SKM-1 (cell line): ENCODE data around the gene TGM1.
"Not testable (repeated sequence)": the region's sequence is repeated elsewhere in the genome, so short reads cannot be mapped to it uniquely, and the experiment has no call there.

Source experiments
- DNase-seq: peaks from one replicate; lab custom pipeline; 2025; ENCODE audit not compliant: unreplicated experiment; lab: John Stamatoyannopoulos, UW

Gene TGM1

GRCh38 chr14:24234095-24235005 lies 28.6 kb downstream of the TGM1 start:
- DNase-seq, result no peak

- DNase-seq, result no peak
Observed at GRCh38 chr14:24233538-24233866, 29.5 kb downstream of the TGM1 start.

- DNase-seq, result no peak
Observed at GRCh38 chr14:24232645-24233537, 30.1 kb downstream of the TGM1 start, which contains the start of gene GMPR2. Gene GMPR2 (plus strand): TSS chr14:24232929. CDS start chr14:24233254, 325 bp downstream.

GRCh38 chr14:24232121-24232644 lies 30.8 kb downstream of the TGM1 start, which contains the start of gene NEDD8:
Gene NEDD8 (minus strand): TSS chr14:24232367. CDS start chr14:24232267, 100 bp downstream.
- peak; percentile 91 for DNase-seq

- DNase-seq, result no peak
Observed at GRCh38 chr14:24231263-24232120, 31.5 kb downstream of the TGM1 start.

- DNase-seq, result no peak
Observed at GRCh38 chr14:24228902-24229301, 34.1 kb downstream of the TGM1 start.

GRCh38 chr14:24226473-24226872 lies 36.5 kb downstream of the TGM1 start:
- no peak for DNase-seq

GRCh38 chr14:24224618-24225071 lies 38.3 kb downstream of the TGM1 start:
- DNase-seq, result no peak

- DNase-seq, result not testable (repeated sequence)
Observed at GRCh38 chr14:24222987-24223386, 40.0 kb downstream of the TGM1 start.

- DNase-seq, result no peak
Observed at GRCh38 chr14:24219521-24219920, 43.5 kb downstream of the TGM1 start.

- DNase-seq, result no peak
Observed at GRCh38 chr14:24219080-24219479, 43.9 kb downstream of the TGM1 start.

- not testable (repeated sequence) for DNase-seq
Observed at GRCh38 chr14:24216876-24217275, 46.1 kb downstream of the TGM1 start.

- DNase-seq, result no peak
Observed at GRCh38 chr14:24216345-24216699, 46.7 kb downstream of the TGM1 start.

- DNase-seq, result peak; percentile 31
Observed at GRCh38 chr14:24215495-24216344, 47.3 kb downstream of the TGM1 start, which contains the start of gene MDP1. Gene MDP1 (minus strand): TSS chr14:24216066. CDS start chr14:24215955, 111 bp downstream.

- DNase-seq, result no peak
Observed at GRCh38 chr14:24213866-24214662, 48.9 kb downstream of the TGM1 start.

GRCh38 chr14:24212924-24213865 lies 49.8 kb downstream of the TGM1 start, which contains the start of gene CHMP4A:
Gene CHMP4A (minus strand): TSS chr14:24213488. CDS start chr14:24213439, 49 bp downstream.
- peak; percentile 64 for DNase-seq

GRCh38 chr14:24211311-24211710 lies 51.7 kb downstream of the TGM1 start:
- no peak for DNase-seq
